K562 (cell line): ENCODE data around the gene LTO1.

ENCODE experiments used
- KHSRP ChIP-seq: fragments of 450-650 bp; IDR thresholded peaks from 2 replicates; pipeline ENCODE4 v1.6.1; 2017
- NFXL1 ChIP-seq: fragments of 450-650 bp; formaldehyde crosslinking; IDR thresholded peaks from 2 replicates; pipeline ENCODE4 v1.4.0; 2021; ENCODE audit warnings: mild to moderate bottlenecking
- PTBP1 ChIP-seq: fragments of 200-400 bp; formaldehyde crosslinking; IDR thresholded peaks from 2 replicates; pipeline ENCODE4 v1.6.1; 2017; ENCODE audit warnings: low read depth, low read length
- RBFOX2 ChIP-seq: fragments of 200-400 bp; formaldehyde crosslinking; IDR thresholded peaks from 2 replicates; pipeline ENCODE4 v1.6.1; 2017; ENCODE audit warnings: low read depth, mild to moderate bottlenecking, low read length, moderate library complexity
- XRCC5 ChIP-seq: fragments of 200-400 bp; formaldehyde crosslinking; IDR thresholded peaks from 2 replicates; pipeline ENCODE4 v1.6.1; 2017; ENCODE audit warnings: low read depth, mild to moderate bottlenecking, low read length
- ZNF77 ChIP-seq: fragments of 250-450 bp; sonication (Bioruptor Pico); IDR thresholded peaks from 2 replicates; pipeline ENCODE4 v1.5.0; 2020
- TF ChIP-seq, protein P1 (sequence below), 3 experiments: IDR thresholded peaks in 2 of 3; conservative IDR thresholded peaks in 1 of 3; 2 replicates each; pipeline ENCODE4 v1.5.1; 2011 to 2012; ENCODE audit warnings: low read length in 3 of 3, mild to moderate bottlenecking in 3 of 3, control low read depth in 2 of 3, improper control_type of control experiment in 1 of 3, inconsistent platforms in 1 of 3, low read depth in 1 of 3, mixed read lengths in 1 of 3, moderate library complexity in 1 of 3; ENCODE audit not compliant: insufficient read depth in 2 of 3
- TF ChIP-seq, protein P2 (sequence below): fragments of 250-450 bp; sonication (Bioruptor Pico); IDR thresholded peaks from 2 replicates; pipeline ENCODE4 v1.9.0; 2021; ENCODE audit warnings: mild to moderate bottlenecking
- TF ChIP-seq, protein P3 (sequence below): fragments of 450-650 bp; formaldehyde crosslinking; IDR thresholded peaks from 2 replicates; pipeline ENCODE4 v1.4.0; 2020; ENCODE audit warnings: mild to moderate bottlenecking, mixed read lengths
- TF ChIP-seq, protein P4 (sequence below): sonication (generic); formaldehyde crosslinking; IDR thresholded peaks from 2 replicates; pipeline ENCODE4 v1.8.0; 2022; ENCODE audit warnings: missing genetic modification reagents, mild to moderate bottlenecking, borderline replicate concordance

DNA sequence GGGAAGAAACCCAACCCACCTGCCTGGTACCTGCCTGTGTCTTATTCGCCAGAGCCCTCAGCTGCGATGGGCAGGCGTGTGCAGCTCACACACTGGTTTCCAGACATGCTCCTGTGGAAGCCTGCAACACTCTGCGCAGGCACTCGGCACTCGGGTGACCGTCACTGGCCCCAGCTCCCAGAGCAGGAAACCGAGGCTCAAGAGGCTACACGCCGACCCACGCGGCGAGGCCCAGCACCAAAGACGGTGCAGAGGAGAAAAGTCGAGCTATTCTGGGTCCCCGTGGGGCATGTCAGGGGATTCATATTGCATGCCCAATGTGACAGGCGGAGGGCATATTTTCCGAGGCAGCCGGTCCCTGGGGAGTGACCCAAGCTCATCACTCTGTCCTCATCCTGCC, 40.3 kb upstream of the LTO1 start:
- TF ChIP-seq, protein P1, sequence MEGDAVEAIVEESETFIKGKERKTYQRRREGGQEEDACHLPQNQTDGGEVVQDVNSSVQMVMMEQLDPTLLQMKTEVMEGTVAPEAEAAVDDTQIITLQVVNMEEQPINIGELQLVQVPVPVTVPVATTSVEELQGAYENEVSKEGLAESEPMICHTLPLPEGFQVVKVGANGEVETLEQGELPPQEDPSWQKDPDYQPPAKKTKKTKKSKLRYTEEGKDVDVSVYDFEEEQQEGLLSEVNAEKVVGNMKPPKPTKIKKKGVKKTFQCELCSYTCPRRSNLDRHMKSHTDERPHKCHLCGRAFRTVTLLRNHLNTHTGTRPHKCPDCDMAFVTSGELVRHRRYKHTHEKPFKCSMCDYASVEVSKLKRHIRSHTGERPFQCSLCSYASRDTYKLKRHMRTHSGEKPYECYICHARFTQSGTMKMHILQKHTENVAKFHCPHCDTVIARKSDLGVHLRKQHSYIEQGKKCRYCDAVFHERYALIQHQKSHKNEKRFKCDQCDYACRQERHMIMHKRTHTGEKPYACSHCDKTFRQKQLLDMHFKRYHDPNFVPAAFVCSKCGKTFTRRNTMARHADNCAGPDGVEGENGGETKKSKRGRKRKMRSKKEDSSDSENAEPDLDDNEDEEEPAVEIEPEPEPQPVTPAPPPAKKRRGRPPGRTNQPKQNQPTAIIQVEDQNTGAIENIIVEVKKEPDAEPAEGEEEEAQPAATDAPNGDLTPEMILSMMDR (IDR thresholded peaks at IDR 0.05 in 2 of 3, conservative IDR thresholded peaks at IDR 0.05 in 1 of 3; ENCODE audit: insufficient read depth in 2 of 3, low read depth in 1 of 3, low read length in 3 of 3): no peak
- no peak for TF ChIP-seq PTBP1
- TF ChIP-seq XRCC5: no peak
- TF ChIP-seq, protein P2, sequence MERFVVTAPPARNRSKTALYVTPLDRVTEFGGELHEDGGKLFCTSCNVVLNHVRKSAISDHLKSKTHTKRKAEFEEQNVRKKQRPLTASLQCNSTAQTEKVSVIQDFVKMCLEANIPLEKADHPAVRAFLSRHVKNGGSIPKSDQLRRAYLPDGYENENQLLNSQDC (CRISPR knock-in tag): no peak
- TF ChIP-seq, protein P3, sequence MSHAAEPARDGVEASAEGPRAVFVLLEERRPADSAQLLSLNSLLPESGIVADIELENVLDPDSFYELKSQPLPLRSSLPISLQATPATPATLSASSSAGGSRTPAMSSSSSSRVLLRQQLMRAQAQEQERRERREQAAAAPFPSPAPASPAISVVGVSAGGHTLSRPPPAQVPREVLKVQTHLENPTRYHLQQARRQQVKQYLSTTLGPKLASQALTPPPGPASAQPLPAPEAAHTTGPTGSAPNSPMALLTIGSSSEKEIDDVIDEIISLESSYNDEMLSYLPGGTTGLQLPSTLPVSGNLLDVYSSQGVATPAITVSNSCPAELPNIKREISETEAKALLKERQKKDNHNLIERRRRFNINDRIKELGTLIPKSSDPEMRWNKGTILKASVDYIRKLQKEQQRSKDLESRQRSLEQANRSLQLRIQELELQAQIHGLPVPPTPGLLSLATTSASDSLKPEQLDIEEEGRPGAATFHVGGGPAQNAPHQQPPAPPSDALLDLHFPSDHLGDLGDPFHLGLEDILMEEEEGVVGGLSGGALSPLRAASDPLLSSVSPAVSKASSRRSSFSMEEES (CRISPR knock-in tag): no peak
- no peak for TF ChIP-seq RBFOX2
- no peak for TF ChIP-seq NFXL1 (CRISPR knock-in tag)
- TF ChIP-seq KHSRP: no peak
- TF ChIP-seq, protein P4, sequence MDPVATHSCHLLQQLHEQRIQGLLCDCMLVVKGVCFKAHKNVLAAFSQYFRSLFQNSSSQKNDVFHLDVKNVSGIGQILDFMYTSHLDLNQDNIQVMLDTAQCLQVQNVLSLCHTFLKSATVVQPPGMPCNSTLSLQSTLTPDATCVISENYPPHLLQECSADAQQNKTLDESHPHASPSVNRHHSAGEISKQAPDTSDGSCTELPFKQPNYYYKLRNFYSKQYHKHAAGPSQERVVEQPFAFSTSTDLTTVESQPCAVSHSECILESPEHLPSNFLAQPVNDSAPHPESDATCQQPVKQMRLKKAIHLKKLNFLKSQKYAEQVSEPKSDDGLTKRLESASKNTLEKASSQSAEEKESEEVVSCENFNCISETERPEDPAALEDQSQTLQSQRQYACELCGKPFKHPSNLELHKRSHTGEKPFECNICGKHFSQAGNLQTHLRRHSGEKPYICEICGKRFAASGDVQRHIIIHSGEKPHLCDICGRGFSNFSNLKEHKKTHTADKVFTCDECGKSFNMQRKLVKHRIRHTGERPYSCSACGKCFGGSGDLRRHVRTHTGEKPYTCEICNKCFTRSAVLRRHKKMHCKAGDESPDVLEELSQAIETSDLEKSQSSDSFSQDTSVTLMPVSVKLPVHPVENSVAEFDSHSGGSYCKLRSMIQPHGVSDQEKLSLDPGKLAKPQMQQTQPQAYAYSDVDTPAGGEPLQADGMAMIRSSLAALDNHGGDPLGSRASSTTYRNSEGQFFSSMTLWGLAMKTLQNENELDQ (CRISPR knock-in tag): no peak
- TF ChIP-seq ZNF77: no peak
